Measurements from ENCODE around the gene CPNE9.

Gene CPNE9, protein sequence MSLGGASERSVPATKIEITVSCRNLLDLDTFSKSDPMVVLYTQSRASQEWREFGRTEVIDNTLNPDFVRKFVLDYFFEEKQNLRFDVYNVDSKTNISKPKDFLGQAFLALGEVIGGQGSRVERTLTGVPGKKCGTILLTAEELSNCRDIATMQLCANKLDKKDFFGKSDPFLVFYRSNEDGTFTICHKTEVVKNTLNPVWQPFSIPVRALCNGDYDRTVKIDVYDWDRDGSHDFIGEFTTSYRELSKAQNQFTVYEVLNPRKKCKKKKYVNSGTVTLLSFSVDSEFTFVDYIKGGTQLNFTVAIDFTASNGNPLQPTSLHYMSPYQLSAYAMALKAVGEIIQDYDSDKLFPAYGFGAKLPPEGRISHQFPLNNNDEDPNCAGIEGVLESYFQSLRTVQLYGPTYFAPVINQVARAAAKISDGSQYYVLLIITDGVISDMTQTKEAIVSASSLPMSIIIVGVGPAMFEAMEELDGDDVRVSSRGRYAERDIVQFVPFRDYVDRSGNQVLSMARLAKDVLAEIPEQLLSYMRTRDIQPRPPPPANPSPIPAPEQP

DNA sequence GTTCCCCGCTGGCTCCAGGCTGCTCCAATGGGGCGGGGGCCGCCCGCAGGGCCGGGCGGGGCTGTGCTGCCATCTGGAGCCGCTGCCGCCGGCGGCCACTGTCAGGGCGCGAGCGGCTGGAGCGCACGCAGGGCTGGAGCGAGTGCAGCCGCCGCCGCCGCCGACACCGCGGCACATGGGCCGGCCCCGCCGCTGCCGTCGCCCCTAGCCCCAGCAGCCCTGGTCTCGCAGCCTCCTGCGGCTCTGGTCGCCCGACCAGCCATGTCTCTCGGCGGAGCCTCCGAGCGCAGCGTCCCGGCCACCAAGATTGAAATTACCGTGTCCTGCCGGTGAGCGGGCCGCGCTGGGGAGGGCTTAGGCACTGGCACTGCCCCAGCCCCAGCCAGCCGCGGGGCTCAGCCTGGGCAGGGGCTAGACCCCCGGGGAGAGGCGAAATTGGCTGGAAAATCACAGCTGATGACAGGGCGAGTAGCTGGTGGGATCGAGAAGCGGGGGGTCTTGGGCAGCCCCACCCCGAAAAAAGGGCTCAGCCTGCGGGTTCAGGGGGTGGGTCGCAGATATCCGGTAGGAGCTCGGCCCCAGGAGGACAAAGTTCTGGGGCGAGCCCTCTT is at the start of gene CPNE9:
CPNE9 (plus strand) TSS at position 98 of the 611 bp plus-strand sequence; CDS start at position 262, 164 bp downstream.
- Histone ChIP-seq H3K36me3 (ENCODE audit: insufficient read depth, low read length) (peaks cover 15% of the 10 kb centered on the region), H2AFZ (ENCODE audit: low read length) (no peak within 1 kb of the TSS), H3F3A (ENCODE audit: insufficient read depth, low read length) (no peaks in the 10 kb centered on the region), H3K79me2 (ENCODE audit: insufficient read depth, low read length) (no peaks in the 10 kb centered on the region), H3K4me1 (ENCODE audit: insufficient read depth, low read length, severe bottlenecking) (no peaks in the 10 kb centered on the region), H3K4me2 (ENCODE audit: low read length) (no peak within 1 kb of the TSS; the same call in 1 of the 2 replicates), H4K20me1 (ENCODE audit: insufficient read depth, low read length) (no peaks in the 10 kb centered on the region), H3K27me3 (ENCODE audit: insufficient read depth, low read length) (peaks cover 8% of the 10 kb centered on the region), H3K27ac (ENCODE audit: low read depth, low read length, poor library complexity, severe bottlenecking) (no peak within 1 kb of the TSS), H3K9ac (ENCODE audit: low read length) (no peak within 1 kb of the TSS), H3K9me3 (ENCODE audit: low read length) (no peaks in the 10 kb centered on the region), H3K4me3 (ENCODE audit: low read depth, low read length, poor library complexity, severe bottlenecking) (no peak within 1 kb of the TSS), H3K9me2 (ENCODE audit: low read depth, low read length) (no peaks in the 10 kb centered on the region)
- TF ChIP-seq CTCF (IDR thresholded peaks at IDR 0.05; ENCODE audit: low read length) = no peak
- TF ChIP-seq EZH2 (IDR thresholded peaks at IDR 0.05; ENCODE audit: borderline replicate concordance, low read length) = no peak

DNA sequence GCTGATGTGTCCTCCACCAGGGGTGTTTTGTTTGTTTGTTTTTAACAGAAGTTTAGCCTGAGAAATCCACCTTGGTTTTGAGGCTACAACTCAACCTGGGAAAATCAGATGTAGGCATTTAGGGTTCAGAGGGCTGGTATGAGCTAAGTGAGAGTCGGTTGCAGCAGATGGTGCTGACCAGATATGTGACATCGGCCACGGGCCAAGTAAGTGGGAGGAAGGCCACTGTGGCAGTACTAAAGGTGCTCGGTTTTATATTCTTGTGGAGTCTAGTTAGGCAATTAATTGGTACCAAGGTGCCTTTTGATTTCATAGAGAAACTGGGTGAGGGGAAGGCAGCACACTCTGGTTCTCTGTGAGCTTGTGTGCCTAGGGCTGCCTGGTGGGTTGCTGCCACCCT is 43.8 kb upstream of the CPNE9 start:
- Histone ChIP-seq H3K4me3 (ENCODE audit: low read depth, low read length, poor library complexity, severe bottlenecking) (no peak overlapping the region), H3K9me3 (ENCODE audit: low read length) (no peaks in the 10 kb centered on the region), H3F3A (ENCODE audit: insufficient read depth, low read length) (no peaks in the 10 kb centered on the region), H3K9me2 (ENCODE audit: low read depth, low read length) (no peaks in the 10 kb centered on the region), H3K36me3 (ENCODE audit: insufficient read depth, low read length) (peaks cover 90% of the 10 kb centered on the region), H3K4me2 (ENCODE audit: low read length) (no peak overlapping the region), H3K9ac (ENCODE audit: low read length) (no peak overlapping the region), H3K4me1 (ENCODE audit: insufficient read depth, low read length, severe bottlenecking) (no peaks in the 10 kb centered on the region), H2AFZ (ENCODE audit: low read length) (no peak overlapping the region), H4K20me1 (ENCODE audit: insufficient read depth, low read length) (no peaks in the 10 kb centered on the region), H3K27me3 (ENCODE audit: insufficient read depth, low read length) (no peaks in the 10 kb centered on the region), H3K27ac (ENCODE audit: low read depth, low read length, poor library complexity, severe bottlenecking) (no peak overlapping the region), H3K79me2 (ENCODE audit: insufficient read depth, low read length) (0 out of 2 replicates have a peak, but pooled peaks cover 8% of the 10 kb centered on the region)
- TF ChIP-seq EZH2 (IDR thresholded peaks at IDR 0.05; ENCODE audit: borderline replicate concordance, low read length) = no peak
- TF ChIP-seq CTCF (IDR thresholded peaks at IDR 0.05; ENCODE audit: low read length) = no peak

- no peaks in the 10 kb centered on the region for H3K9me3 ChIP-seq (ENCODE audit: low read length)
- no peak overlapping the region for H3K4me3 ChIP-seq (ENCODE audit: low read depth, low read length, poor library complexity, severe bottlenecking)
- peaks cover 82% of the 10 kb centered on the region for H3K36me3 ChIP-seq (ENCODE audit: insufficient read depth, low read length)
- H3K4me2 ChIP-seq (ENCODE audit: low read length) = no peak overlapping the region
- no peaks in the 10 kb centered on the region for H3K9me2 ChIP-seq (ENCODE audit: low read depth, low read length)
- TF ChIP-seq CTCF (IDR thresholded peaks at IDR 0.05; ENCODE audit: low read length) (no peak), EZH2 (IDR thresholded peaks at IDR 0.05; ENCODE audit: borderline replicate concordance, low read length) (no peak)
- no peaks in the 10 kb centered on the region for H3K4me1 ChIP-seq (ENCODE audit: insufficient read depth, low read length, severe bottlenecking)
- H3K27ac ChIP-seq (ENCODE audit: low read depth, low read length, poor library complexity, severe bottlenecking) = no peak overlapping the region
- 0 out of 2 replicates have a peak, but pooled peaks cover 8% of the 10 kb centered on the region for H3K79me2 ChIP-seq (ENCODE audit: insufficient read depth, low read length)
- H3F3A ChIP-seq (ENCODE audit: insufficient read depth, low read length) = no peaks in the 10 kb centered on the region
- no peak overlapping the region for H2AFZ ChIP-seq (ENCODE audit: low read length)
- H4K20me1 ChIP-seq (ENCODE audit: insufficient read depth, low read length) = no peaks in the 10 kb centered on the region
- no peaks in the 10 kb centered on the region for H3K27me3 ChIP-seq (ENCODE audit: insufficient read depth, low read length)
- H3K9ac ChIP-seq (ENCODE audit: low read length) = no peak overlapping the region
Measured at GRCh38 chr3:9660972-9661371, 42.7 kb upstream of the CPNE9 start.
